DMS153 (cell line): ENCODE measurements around the gene PPP1R1A.

ENCODE experiments used
- DNase-seq: peaks from one replicate; lab custom pipeline; 2025; lab: John Stamatoyannopoulos, UW

Gene PPP1R1A, protein sequence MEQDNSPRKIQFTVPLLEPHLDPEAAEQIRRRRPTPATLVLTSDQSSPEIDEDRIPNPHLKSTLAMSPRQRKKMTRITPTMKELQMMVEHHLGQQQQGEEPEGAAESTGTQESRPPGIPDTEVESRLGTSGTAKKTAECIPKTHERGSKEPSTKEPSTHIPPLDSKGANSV

GRCh38 chr12:54588110-54588889 lies at the start of gene PPP1R1A:
TSS of gene PPP1R1A (minus strand) at chr12:54588659. CDS start at chr12:54588488, 171 bp downstream.
- DNase-seq: no peak

DNA sequence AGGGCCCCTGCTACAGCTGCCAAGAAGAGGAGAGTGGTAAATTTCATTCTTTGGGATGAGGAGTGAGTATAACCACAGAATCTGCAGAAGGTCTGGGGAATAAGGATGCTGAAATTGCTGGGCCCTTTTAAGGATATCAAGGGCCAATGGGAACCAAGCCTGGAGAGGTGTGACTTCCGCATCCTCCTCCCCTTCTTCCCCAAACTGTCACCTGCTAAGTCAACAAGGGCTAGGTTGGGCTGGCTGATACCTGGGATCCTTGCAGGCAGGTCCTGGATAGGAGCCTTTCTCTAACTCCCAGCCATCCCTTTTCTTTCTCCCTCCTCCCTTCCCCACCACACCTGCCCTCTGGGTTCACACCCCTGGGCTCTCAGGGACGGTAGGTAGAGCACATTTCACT lies 46.3 kb upstream of the PPP1R1A start, which contains the start of gene LACRT:
Gene LACRT, minus strand, starts transcription at position 101 of the 400 bp plus-strand sequence. Its CDS starts 54 bp downstream, at position 47.
- no peak for DNase-seq

GRCh38 chr12:54631988-54632728 lies 43.7 kb upstream of the PPP1R1A start:
- no peak for DNase-seq

GRCh38 chr12:54631551-54631950 lies 43.1 kb upstream of the PPP1R1A start:
- DNase-seq: no peak

- no peak for DNase-seq
Observed at GRCh38 chr12:54629925-54630324, 41.5 kb upstream of the PPP1R1A start.

DNA sequence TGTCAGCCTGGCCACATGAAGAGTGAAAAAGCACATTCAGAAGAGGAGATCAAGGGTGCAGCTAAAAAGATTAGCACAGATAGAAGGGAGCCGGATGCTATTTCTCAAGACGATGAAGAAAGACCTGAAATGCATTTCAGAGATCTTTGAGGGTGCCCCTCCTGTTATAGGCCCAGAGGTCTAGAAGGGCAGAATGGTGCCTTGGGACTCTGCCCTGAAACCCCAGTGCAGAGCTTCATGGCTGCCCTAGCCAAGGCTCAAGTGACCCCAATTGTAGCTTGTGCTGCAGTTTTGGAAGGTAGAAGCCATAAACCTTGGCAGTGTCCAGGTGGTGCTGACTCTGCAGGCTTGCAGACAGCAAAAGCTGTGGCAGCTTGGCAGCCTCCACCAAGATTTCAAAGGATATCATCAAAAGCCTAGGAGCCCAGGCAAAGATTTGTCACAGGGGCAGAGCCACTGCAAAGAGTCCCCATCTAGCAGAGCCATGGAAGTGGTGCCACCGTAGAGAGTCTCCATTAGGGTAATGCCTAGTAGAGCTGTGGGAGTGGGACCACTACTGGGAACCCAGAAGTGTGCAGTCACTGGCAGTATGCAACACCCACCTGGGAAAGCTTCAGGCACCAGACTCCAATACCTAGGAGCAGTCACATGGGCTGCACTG lies 39.9 kb upstream of the PPP1R1A start:
- no peak for DNase-seq

DNA sequence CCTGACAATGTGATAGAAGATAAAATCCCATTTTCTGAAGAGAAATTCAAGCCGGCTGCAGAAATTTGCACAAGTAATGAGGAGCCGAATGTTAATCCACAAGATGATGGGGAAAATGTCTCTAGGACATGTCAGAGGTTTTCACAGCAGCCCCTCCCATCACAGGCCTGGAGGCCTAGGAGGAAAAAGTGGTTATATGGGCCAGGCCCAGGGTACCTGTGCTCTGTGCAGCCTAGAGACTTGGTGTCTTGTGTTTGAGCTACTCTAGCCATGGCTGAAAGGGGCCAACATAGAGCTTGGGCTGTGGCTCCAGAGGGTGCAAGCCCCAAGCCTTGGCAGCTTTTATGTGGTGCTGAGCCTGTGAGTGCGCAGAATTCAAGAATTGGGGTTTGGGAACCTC lies 38.8 kb upstream of the PPP1R1A start:
- DNase-seq: no peak

DNA sequence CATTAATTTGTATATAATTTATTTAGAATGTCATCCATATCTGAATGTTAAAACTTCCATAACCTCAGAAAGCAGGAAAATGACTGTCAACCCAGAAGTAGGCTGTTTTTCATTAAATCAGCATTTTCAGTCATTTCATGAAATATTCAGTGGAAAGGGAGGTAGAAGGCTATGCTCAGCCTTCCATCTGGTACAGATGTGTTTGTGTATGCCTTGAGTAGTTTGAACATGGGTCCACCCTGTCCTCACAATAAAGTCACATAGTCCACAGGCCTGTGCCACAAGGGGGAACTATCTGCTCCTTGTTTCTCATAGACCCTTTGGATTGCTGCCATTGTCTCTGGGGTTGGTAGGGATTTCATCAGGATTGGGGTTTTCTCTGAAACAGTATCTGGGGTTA lies 37.1 kb upstream of the PPP1R1A start:
- no peak for DNase-seq

GRCh38 chr12:54624315-54625279 lies 36.1 kb upstream of the PPP1R1A start:
- no peak for DNase-seq

- DNase-seq: no peak
Observed at GRCh38 chr12:54622463-54623183, 34.2 kb upstream of the PPP1R1A start.

GRCh38 chr12:54616933-54617680 lies 28.6 kb upstream of the PPP1R1A start:
- DNase-seq: no peak

DNA sequence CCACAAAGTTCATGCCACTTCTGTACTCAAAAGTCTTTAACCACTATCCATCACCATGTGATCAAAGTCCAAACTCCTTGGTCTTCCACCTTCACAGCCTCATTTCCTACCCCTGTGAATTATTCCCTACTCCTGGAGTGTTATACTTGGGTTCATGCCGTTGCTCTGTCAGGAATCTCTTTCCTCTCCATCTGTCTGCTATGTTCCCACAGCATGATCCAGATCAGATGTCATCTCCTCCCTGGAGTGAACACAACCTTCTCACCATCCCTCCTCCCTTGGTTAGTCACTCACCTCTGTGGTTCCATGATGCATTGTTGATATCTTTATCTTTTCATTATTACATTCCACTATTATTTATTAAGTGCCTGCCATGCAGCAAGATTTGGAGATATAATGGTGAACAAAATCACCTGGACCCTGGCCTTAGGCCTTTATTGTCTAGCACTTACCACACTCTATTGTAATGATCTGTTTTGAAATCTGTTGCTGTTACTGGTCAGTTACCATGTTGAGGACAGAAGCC lies 23.8 kb upstream of the PPP1R1A start:
- DNase-seq: no peak

GRCh38 chr12:54611715-54612149 lies 23.3 kb upstream of the PPP1R1A start:
- DNase-seq: no peak

DNA sequence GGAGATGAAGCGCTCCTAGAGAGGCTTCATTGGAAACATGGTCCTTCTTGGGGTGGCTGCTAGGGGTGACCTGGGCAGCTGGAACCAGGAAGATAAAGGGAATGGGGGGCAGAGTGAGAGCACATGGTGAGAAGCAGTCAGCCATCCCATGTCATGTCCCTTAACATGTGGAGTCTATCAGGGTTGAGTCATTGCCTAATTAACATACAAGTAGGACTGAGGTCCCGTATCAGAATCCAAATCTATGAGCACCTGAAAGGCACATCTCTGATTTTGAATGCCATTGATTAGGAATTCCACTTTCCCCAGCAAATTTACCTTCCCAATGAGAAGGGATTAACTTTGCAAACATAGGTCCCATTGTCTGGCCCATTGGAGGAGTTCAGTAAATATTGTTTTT lies 20.3 kb upstream of the PPP1R1A start:
- no peak for DNase-seq

DNA sequence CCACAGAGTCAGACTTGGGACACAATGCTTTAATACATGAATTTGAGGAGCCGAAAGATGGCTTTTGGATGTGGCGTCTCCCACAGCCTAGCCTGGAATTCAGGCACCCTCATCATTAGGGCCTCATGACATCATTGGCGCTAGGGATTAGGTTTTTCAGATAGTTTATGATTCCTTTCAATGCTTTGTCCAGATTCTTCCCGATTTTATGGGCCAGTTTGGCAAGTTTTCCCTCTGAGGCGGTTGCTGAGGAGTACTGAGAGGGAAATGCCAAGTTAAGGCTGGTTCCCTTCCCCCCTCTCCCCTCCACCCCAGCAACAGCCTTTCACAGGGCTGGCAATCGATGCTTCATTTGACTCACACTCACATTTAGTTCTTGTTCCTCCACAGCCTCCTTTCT lies 19.7 kb upstream of the PPP1R1A start:
- no peak for DNase-seq

GRCh38 chr12:54606556-54606955 lies 18.1 kb upstream of the PPP1R1A start:
- no peak for DNase-seq

- no peak for DNase-seq
Observed at GRCh38 chr12:54605138-54605970, 16.9 kb upstream of the PPP1R1A start.

DNA sequence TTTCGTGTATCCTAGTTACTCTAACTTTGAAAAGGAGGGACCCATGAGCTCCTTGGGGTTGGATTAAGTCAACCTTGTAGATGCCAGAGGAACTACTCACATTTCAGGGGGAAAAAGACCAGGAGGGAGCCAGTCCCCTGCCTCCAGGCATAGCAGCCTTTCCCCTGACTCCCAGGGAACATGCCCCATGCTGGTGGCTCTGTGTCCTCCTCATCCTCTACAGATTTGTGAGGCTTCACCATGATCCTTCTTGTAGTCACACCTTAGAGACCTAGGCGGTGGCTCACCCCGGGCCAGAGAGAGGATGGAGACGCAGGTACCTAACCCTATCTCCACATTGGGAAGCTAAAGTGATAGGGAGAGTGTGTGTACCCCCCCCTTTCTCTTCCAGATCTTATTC lies 16.0 kb upstream of the PPP1R1A start:
- DNase-seq: no peak

- DNase-seq: no peak
Observed at GRCh38 chr12:54603872-54604271, 15.4 kb upstream of the PPP1R1A start.
